GM12878 (cell line): ENCODE data around the gene SPIRE2.

Experiments used
- CHD2 ChIP-seq: IDR thresholded peaks from 2 replicates; pipeline ENCODE4 v1.6.1; 2011; ENCODE audit warnings: low read depth, low read length, improper control_type of control experiment, borderline replicate concordance
- EZH2 ChIP-seq: IDR thresholded peaks from 2 replicates; pipeline ENCODE4 v1.6.1; 2012; ENCODE audit warnings: low read depth, mild to moderate bottlenecking, control low read depth, inconsistent platforms, low read length, borderline replicate concordance; ENCODE audit not compliant: control insufficient read depth
- FOS ChIP-seq: IDR thresholded peaks from 3 replicates; pipeline ENCODE4 v1.6.1; 2011; ENCODE audit warnings: borderline replicate concordance; ENCODE audit not compliant: insufficient read length; ENCODE audit errors: extremely low read depth
- MYC ChIP-seq: IDR thresholded peaks from 2 replicates; pipeline ENCODE4 v1.6.1; 2011; ENCODE audit warnings: mild to moderate bottlenecking, low read length, moderate library complexity, inconsistent platforms; ENCODE audit not compliant: insufficient read depth, insufficient replicate concordance, insufficient read length, severe bottlenecking
- NR2C1 ChIP-seq: fragments of 450-650 bp; IDR thresholded peaks from 2 replicates; pipeline ENCODE4 v1.6.1; 2017; ENCODE audit warnings: antibody characterized with exemption, mild to moderate bottlenecking, moderate library complexity
- PAX8 ChIP-seq: fragments of 450-650 bp; IDR thresholded peaks from 2 replicates; pipeline ENCODE4 v1.6.1; 2017; ENCODE audit warnings: mild to moderate bottlenecking, moderate library complexity
- POLR2A ChIP-seq: IDR thresholded peaks from 2 replicates; pipeline ENCODE4 v1.6.1; 2011; ENCODE audit warnings: low read depth, mild to moderate bottlenecking, low read length
- RAD21 ChIP-seq: IDR thresholded peaks from 2 replicates; pipeline ENCODE4 v1.6.1; 2011; ENCODE audit warnings: mild to moderate bottlenecking, low read depth, low read length, moderate library complexity; ENCODE audit not compliant: insufficient read depth
- RELA ChIP-seq: fragments of 450-650 bp; IDR thresholded peaks from 2 replicates; pipeline ENCODE4 v1.8.0; 2014; ENCODE audit warnings: borderline replicate concordance; ENCODE audit not compliant: partially characterized antibody
- SMC3 ChIP-seq: IDR thresholded peaks from 2 replicates; pipeline ENCODE4 v1.6.1; 2011; ENCODE audit warnings: low read length, improper control_type of control experiment, borderline replicate concordance
- TAF1 ChIP-seq: IDR thresholded peaks from 2 replicates; pipeline ENCODE4 v1.6.1; 2011; ENCODE audit warnings: mild to moderate bottlenecking, low read depth, low read length, borderline replicate concordance
- TF ChIP-seq, protein P1 (sequence below): IDR thresholded peaks from 2 replicates; pipeline ENCODE4 v1.6.1; 2012; ENCODE audit warnings: mild to moderate bottlenecking, low read depth, low read length
- TF ChIP-seq, protein P2 (sequence below): IDR thresholded peaks from 2 replicates; pipeline ENCODE4 v1.6.1; 2011; ENCODE audit warnings: low read depth, low read length, improper control_type of control experiment, borderline replicate concordance
- TF ChIP-seq, protein P3 (sequence below), 3 experiments: IDR thresholded peaks in 2 of 3; conservative IDR thresholded peaks in 1 of 3; 2 replicates each; pipeline ENCODE4 v1.5.1; 2011; ENCODE audit warnings: low read depth in 3 of 3, low read length in 3 of 3, mild to moderate bottlenecking in 3 of 3, control low read depth in 2 of 3, moderate library complexity in 2 of 3, inconsistent platforms in 1 of 3, mixed read lengths in 1 of 3; ENCODE audit not compliant: control insufficient read depth in 2 of 3, insufficient read depth in 1 of 3; ENCODE audit errors: extremely low read depth in 1 of 3

DNA sequence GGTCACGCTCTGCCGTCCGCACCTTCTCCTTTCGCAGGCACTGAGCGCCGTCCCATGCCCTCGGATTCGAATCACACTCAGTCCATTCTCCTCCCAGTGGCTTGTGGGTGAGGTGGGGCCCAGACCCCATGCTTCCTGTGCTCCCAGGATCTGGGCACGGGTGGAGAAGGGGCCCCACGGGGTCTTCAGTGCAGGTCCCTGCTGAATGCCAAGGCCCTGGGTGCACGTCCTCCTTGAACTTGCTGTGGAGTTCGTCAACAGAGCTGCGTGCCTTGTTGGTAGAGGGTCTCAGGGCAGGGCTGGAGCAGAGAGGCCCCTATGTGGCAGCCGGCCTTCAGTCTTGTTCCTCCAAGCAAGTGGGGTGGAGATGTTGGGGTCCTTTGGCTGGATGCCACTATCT lies 83.1 kb downstream of the SPIRE2 start:
- TF ChIP-seq POLR2A = no peak; the same call in 1 of the 2 replicates
- TF ChIP-seq PAX8 = no peak
- no peak for TF ChIP-seq RAD21
- TF ChIP-seq, protein P1, sequence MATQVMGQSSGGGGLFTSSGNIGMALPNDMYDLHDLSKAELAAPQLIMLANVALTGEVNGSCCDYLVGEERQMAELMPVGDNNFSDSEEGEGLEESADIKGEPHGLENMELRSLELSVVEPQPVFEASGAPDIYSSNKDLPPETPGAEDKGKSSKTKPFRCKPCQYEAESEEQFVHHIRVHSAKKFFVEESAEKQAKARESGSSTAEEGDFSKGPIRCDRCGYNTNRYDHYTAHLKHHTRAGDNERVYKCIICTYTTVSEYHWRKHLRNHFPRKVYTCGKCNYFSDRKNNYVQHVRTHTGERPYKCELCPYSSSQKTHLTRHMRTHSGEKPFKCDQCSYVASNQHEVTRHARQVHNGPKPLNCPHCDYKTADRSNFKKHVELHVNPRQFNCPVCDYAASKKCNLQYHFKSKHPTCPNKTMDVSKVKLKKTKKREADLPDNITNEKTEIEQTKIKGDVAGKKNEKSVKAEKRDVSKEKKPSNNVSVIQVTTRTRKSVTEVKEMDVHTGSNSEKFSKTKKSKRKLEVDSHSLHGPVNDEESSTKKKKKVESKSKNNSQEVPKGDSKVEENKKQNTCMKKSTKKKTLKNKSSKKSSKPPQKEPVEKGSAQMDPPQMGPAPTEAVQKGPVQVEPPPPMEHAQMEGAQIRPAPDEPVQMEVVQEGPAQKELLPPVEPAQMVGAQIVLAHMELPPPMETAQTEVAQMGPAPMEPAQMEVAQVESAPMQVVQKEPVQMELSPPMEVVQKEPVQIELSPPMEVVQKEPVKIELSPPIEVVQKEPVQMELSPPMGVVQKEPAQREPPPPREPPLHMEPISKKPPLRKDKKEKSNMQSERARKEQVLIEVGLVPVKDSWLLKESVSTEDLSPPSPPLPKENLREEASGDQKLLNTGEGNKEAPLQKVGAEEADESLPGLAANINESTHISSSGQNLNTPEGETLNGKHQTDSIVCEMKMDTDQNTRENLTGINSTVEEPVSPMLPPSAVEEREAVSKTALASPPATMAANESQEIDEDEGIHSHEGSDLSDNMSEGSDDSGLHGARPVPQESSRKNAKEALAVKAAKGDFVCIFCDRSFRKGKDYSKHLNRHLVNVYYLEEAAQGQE = no peak
- no peak for TF ChIP-seq NR2C1
- no peak for TF ChIP-seq FOS
- no peak for TF ChIP-seq CHD2
- no peak for TF ChIP-seq SMC3
- TF ChIP-seq RELA = no peak
- no peak for TF ChIP-seq MYC
- TF ChIP-seq, protein P2, sequence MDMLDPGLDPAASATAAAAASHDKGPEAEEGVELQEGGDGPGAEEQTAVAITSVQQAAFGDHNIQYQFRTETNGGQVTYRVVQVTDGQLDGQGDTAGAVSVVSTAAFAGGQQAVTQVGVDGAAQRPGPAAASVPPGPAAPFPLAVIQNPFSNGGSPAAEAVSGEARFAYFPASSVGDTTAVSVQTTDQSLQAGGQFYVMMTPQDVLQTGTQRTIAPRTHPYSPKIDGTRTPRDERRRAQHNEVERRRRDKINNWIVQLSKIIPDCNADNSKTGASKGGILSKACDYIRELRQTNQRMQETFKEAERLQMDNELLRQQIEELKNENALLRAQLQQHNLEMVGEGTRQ = no peak
- TF ChIP-seq EZH2 = no peak
- no peak for TF ChIP-seq TAF1
- TF ChIP-seq, protein P3, sequence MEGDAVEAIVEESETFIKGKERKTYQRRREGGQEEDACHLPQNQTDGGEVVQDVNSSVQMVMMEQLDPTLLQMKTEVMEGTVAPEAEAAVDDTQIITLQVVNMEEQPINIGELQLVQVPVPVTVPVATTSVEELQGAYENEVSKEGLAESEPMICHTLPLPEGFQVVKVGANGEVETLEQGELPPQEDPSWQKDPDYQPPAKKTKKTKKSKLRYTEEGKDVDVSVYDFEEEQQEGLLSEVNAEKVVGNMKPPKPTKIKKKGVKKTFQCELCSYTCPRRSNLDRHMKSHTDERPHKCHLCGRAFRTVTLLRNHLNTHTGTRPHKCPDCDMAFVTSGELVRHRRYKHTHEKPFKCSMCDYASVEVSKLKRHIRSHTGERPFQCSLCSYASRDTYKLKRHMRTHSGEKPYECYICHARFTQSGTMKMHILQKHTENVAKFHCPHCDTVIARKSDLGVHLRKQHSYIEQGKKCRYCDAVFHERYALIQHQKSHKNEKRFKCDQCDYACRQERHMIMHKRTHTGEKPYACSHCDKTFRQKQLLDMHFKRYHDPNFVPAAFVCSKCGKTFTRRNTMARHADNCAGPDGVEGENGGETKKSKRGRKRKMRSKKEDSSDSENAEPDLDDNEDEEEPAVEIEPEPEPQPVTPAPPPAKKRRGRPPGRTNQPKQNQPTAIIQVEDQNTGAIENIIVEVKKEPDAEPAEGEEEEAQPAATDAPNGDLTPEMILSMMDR (IDR thresholded peaks at IDR 0.05 in 2 of 3, conservative IDR thresholded peaks at IDR 0.05 in 1 of 3; ENCODE audit: control insufficient read depth in 2 of 3, extremely low read depth in 1 of 3, insufficient read depth in 1 of 3, low read depth in 3 of 3, low read length in 3 of 3) = no peak
